CD4-positive, alpha-beta T cell treated with Interferon alpha-2 for 1 hour (primary cell): ENCODE data around the gene OXT.

Experiments used
- DNase-seq, 2 donors: peaks; one replicate each; pipeline ENCODE4 v3.0.0-alpha.2; 2020 to 2022

Gene OXT

DNA sequence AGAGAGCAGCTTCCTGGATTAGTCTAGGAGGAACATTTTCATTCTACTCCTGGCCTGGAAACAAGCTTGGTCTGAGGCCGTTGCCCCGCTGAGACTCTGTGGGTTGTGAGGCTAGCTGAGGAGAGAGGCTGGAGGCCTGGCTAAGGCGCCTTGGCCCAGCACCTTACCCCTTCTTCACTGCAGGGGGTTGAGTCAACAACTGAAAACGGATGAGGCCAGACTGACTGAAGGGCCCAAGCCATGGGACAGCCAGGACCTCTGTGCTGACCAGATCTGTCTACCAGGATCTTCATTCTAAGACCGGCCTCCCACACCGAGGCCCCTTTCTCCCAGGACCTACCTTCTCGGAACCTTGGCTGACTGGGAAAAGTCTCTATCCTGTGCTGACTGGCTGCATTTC is 16.6 kb downstream of the OXT start:
- DNase-seq, result no peak

DNA sequence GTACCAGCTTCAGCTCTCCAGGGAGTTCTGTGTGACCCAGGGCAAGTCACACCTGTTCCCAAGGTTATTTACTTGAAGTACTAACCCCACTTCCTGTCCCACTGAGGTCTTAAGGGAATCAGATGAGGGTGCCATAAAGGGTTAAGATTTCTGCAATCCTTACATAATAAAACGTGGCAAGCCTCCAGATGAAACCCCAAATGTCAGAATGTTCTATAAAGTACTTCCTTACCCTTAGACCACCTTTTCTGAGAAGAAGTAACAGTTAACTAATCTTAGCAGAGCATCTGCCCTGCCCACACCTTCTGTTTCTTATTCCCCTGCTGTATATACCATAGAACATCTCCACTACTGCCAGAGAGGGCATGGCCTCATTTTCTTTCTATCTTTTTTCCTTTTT is 19.1 kb downstream of the OXT start:
- no peak for DNase-seq

DNA sequence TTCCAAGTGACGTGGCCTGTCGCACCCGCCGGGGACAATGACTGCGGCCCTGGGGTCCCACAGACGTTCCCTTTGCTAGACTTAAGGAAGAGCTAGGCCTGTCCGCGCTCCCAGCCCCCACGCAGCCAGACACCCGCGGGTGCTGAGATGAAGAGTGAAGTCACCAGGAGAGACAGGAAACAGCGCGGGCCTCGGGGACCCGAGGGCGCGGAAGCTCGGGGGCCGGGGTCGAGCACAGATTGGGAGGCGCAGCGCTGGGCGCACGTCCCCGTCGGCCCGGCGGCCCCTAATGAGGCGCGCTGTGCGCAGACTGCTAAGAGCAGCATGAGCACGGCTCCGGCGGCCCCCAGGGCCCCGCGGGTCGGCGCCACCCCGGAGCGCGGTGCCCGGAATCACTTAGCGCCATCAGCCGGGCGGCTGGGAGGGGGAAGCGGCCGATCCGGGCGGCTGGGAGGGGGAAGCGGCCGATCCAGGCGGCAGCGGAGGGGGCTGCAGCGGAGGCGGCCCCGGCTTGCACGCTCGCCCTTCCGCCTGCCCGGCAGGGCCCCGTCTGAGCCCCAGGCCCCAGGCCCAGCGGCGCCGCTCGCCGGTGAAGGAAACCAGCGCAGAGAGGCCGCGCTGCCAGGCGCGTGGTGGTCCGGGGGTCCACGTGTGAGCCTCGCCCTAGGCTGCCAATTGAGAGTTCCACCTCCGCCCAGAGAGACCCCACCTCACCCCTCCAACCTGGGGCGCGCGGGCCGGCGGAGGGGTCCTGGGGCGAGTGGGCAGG is 21.4 kb downstream of the OXT start:
- peak; percentile 22 to 34 for DNase-seq

DNA sequence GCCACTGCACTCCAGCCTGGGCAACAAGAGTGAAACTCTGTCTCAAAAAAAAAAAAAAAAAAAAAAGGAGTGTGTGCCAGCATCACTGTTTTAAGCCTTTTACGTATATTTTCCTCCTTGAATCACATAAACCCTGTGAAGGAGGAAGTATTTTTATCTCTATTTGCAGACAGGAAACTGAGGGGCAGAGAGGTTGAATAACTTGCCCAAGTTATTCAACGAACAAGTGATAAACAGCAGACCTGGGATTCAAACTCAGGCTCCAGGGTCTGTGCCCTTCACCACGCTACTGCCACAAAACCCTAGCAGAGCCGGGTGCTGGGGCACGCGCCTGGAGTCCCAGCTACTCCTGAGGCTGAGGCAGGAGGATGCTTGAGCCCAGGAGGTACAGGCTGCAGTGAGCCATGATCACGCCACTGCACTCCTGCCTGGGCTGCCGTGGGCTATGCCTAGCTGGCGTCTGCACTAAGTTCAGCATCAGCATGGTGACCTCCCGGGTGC is 22.5 kb downstream of the OXT start:
- peak; percentile 26 for DNase-seq

DNA sequence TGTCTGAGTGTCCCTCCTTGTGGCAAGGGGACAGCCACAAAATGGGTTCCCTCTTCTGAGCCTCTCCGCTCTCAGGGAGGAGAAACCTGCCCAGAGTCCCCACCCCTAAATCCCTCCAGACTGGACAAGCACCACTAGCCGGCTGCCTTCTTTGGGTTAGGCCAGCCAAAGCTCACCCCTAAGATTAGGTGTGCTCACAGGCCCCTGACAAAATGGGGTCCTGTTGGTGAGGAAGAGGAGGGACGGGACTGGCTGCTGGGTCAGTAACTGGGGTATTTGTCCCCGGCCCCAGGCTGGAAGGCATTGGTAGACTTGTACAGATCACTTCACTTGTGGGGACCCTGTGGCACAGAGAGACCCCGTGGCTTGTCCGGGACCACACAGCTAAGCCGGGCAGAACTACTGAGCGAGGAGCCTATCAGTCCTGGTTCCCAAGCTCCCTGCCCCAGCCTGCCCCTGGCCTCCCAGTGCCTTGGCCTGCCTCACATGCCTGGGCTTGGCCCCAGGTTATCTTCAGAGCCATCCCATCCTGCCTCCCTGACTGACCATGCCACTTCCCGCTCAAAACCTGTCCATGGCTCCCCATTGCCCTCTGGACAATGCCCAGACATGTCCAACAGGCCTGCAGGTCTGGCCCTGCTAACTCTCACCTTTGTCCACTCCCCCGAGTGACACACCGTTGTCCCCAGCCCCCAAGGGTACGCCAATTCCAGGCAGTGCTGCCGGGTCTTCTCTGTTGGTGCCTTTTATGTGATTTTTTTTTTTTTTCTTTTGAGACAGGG is 23.6 kb downstream of the OXT start:
- DNase-seq, result no peak

DNA sequence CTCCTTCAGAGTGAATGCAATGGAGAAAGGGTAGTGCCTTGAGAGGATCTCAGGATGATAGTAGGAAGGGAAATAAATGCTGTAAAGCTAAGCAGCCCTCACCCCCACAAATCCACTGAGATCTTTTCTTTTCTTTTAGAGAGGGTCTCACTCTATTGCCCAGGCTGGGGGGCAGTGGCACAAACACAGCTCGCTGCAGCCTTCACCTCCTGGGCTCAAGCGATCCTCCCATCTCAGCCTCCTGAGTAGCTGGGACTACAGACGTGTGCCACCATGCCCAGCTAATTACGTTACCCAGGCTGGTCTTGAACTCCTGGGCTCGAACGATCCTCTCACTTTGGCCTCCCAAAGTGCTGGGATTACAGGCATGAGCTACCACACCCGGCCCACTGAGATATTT is 29.1 kb downstream of the OXT start:
- DNase-seq, result no peak

DNA sequence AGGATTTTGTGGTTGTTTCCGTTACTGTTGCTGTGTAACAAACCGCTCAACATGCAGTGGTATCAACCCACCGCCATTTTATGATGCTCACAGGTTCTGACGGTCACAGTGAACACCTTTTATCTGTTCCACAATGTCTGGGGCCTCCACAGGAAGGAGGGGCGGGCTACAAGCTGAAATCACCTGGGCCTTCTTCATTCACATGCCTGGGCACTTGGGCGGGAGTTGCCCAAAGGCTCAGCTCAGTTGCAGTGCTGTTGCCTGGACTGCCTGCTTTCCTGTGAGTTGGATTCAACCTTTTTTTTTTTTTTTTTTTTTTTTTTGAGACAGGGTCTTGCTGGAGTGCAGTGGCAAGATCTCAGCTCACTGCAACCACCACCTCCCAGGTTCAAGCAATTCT is 29.8 kb downstream of the OXT start:
- DNase-seq, result no peak

DNA sequence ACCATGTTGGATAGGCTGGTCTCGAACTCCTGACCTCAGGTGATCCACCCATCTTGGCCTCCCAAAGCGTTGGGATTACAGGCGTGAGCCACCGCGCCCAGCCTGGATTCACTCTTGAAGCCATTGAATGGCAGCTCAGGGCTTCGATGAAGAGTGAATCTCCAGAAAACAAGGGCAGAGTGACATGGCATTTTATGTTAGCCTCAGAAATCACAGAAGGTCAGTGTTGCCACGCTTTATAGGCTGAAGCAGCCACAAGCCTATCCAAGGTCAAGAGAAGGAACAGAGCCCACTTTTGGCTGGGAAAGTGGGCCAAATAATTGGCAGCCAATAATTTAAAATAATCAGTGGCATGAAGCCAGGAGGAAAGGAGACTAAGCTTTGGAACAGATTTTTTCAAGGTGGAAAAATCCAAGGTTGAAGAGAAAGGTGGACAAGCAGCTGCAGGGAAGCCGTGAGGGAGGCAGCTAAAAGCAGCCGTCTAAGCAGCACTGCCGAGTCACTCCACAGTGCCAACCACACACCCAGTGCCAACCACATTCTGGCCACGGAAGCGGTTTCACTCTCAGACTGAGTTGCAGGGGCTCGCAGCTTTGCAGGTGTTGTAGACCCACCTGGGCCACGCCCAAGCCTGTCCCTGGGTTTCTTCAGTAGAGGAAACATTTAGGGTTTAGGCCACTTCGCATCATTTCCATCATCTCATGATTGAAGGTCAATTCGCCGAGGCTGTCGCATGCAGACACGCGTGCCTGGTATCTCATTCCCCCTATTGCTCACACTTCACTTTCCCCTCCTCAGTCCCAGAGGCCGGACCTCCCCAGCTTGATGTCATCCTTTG is 30.5 kb downstream of the OXT start:
- DNase-seq, result peak; percentile 31 to 48

DNA sequence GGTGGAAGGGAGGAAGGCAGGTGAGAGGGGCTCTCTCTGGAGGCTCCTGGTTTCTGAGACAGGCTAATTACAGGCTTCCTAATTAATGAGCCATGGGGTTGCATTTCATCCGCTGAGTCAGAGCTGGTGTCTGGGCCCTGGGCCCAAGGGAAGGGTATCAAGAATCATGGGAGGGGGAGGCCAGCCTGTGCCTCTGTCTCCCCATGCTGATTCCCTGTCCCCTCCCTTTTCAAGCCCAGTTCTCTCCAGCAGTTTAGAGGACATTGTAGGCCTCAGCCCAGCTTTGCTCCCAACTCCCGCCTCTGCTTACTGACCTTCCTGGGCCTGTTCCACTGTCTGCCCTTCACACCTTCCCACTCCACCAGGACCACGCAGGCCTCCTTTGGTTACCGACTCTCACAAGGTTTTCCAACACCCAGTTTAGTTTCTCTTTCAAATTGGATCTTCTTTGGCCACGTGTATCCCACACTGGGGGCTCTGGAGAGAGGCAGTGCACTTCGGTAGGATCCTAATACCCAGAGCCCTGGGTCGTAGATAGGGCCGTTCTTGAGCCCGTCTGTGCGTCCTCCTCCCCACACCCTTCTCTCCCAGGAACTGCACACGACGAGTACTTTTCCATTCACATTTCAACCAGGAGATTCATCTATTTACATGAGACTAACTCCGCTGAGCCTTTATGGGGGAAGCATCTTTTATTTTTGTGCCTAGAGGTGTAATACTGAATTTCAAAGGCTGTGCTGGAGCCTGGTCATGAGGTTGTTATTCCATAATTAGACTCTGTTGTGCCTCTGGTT is 31.4 kb downstream of the OXT start:
- DNase-seq, result no peak

DNA sequence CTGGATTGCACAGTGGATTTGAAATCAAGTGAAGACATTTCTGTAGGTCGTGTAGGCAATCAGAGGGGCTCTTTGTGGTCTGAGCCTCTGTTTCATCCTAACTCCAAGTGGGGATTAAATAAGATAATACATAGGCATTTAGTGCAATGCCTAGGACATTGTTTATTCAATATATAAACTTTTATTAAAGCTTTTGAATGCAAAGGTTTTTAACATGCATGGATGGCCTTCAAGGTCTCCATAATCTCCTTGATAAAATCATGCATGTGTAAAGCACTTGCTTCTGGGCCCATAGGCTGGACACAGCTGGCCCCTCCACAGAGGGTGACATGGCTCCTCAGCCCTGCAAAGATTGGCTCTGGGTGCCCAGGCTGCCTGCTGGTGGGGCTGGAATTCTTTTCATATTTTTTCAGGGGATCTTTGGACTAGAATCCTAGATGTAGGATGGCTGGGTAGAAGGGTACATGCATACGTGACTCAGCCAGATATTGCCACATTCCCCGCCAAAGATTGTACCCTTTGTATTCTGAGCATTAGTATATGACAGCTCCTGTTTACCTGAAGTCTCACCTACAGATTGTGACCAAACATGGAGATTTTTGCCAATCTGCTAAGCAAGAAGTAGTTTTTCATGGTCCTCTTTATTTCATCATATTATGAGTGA is 32.1 kb downstream of the OXT start:
- no peak for DNase-seq

DNA sequence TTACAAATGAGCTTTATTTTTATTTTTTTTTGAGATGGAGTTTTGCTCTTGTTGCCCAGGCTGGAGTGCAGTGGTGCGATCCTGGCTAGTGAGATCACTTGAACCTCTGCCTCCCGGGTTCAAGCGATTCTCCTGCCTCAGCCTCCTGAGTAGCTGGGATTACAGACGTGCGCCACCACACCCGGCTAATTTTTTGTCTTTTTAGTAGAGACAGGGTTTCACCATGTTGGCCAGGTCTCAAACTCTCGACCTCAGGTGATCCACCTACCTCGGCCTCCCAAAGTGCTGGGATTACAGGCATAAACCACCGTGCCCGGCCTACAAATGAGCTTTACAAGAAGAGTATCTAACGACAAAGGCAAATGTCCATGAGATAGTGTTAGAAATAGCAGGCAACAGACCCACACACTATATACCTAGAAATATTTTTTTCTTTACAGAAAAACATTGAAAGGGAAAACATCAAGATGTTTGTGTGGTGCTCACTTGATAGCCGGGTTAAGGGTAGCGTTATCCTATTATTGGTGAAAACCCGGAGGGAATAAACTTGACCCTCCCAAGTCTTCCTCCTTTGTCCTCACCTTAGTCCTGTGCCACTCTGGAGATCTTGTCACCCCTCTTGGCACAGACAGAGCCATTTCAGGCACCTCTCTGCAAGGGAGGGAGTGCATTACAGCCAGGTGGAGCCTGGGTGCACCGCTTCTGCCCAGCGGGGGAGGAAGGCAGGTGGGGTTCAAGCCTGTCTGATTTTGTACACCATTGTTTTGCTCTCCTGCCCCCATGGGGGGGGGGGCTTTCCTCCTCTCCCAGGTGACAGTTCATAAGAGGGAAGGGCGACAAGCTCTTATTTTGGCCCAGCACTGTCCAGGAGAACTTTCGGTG is 34.1 kb downstream of the OXT start:
- no peak for DNase-seq

DNA sequence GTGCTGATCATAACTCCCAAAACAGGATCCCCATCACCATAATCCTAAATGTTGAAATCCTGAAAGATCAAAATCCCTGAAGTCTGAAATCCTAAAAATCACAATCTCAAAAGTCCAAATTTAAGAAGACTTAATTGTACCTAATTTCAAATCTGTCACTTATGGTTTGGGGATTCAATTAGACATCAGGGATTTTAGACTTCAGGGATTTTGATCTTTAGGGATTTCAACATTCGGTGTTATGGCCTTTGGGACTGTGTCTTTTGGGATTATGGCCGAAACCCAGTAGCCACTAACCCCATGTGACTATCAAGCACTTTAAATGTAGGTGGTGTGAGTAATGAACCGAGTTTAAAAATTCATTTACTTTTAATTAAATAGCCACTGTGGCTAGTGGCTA is 34.8 kb downstream of the OXT start:
- no peak for DNase-seq

DNA sequence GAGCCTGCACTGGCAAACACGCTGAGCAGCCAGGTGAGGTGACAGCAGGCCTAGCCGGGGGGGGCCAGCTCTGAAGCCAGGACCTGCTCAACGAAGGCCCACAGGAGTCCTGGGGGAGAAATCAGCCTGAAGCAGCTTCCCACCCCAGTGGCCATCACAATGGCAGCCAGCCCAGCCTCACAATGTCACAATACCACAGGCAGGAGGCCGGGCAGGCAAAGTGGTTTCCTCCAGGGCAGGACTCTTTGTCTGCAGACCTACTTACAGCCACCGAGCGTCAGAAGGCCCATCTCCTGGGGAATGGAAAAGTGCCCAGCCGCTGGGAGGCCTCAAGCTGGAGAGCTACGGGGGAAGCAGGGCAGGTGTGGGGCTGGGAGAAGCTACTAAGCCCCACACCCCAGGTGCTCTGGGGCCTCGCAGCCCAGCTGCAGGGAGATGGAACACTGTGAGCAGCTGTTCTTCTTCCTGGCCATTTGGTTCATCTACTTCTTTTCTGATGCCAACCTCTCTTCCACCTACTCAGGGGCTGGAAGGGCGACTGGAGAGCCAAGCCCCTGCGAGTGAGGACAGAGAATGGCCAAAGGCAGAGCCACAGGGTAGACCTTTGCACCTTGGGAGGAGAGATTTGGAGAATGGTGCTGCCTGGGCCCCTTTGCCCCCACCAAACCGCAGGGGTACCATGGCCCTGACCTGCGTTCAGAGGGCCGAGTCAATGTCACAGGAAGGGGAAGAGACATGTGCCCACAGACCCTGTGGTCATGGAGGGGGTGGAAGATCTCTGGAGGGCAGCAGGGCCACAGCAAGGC is 35.4 kb downstream of the OXT start:
- no peak for DNase-seq

DNA sequence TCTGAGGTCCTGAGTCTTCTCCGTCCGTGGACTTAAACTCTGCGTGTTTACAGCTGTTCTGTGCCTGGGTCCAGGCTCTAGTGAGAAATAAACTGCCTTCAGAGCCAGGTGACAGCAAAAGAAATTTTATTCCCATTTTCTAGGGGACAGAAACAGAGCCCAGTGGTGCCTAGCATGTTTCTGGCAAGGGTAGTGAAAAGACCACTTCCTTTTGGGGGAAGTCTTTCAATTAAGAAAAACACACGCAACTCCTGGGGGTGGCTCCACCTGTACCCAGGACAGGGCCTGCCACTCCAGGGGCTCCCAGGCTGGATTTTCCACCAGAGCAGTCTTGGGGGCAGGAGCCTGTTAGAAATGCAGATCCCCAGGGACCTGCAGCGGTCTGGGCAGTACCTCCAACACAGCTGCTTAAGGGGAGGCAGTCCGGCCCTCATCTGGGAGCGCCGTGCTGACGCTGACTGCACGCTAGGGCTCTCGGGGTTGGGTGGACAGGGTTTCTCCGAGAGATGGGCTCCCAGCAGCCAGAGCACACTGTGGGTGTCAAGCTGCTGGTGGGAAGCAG is 36.1 kb downstream of the OXT start:
- DNase-seq, result no peak

DNA sequence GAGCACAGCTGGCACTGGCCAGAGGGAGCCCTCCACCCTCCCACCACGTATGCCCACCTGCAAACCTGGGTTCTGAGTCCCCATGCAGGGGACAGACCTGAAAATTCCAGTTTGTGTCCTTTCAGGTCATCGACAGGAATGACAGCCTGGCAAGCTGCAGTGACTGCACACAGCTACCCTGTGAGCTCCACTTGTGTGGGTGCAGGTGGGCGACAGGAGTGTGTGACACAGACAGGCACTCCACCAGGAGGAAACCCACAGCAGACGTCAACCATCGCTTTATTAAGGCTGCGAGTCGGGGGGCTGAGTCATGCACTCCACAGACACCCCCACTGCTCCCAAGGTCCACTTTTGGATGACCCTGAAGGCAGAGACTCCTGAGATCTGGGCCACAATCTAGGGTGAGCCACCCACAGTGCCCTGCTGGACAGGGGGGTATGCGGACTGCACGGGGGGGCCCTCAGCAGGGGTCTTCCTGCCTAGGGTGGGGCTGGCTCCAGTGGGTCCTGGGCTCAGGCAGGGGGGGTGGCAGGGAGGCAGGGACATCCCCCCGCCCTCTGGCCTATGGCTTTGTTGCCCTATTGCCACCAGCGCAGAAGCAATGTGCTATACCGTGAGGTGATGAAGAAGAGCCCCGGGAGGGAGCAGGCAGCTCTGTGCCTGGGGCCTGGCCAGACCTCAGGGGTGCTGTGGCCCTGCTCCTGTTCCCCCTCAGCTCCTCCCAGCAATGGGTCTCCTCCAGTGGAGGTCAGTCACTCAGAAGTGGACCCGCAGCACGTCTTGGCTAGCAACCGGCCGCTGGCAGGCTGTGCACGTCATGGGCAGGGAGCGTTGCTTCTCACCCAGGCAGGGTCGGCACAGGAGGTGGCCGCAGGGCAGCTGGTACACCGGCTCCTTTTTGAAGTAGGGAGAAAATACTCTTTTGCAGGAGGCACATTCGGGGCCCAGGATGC is 38.2 kb downstream of the OXT start:
- no peak for DNase-seq

DNA sequence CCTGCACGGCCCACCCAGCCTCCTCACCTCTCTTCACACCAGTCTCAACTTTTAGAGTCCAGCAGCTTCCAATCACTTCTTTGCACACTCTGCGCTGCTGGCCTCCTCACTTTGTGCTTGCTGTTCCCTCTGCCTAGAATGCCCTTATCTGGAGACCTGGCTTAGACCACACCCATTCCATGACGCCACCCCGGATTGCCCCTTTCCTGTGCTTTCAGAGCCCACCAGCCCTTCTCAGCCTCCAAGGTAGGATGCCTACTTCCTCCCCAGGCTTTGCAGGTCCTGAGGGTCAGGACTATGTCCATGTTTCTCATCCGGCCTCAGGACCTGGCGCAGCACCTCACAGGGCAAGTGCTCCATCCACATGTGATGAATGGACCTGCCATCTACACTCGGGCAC is 40.1 kb downstream of the OXT start:
- DNase-seq, result no peak

DNA sequence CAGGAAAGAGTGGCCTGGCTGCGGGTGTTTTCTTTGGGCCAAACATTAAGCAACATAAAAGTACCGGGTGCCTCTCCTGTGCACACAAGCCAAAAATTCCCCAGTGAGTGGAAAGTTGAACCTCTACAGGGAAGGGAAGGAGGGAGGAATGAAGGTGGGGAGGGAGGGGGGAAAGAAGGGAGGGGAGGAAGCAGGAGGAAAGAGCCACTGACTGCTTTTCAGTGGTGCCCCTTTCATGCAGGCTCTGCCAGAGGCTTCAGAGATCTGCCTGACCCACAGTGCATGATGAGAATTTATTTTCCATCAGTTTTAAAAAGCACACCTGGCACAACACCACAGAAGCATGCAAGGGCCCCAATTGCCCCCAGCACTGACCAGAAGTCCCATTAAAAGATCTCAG is 40.6 kb downstream of the OXT start:
- no peak for DNase-seq
